ENCODE data around the gene NCOA7.

Gene NCOA7

GRCh38 chr6:125811259-125811658 lies 20.5 kb downstream of the NCOA7 start:
- no peak for DNase-seq (ENCODE audit: low spot score)

DNA sequence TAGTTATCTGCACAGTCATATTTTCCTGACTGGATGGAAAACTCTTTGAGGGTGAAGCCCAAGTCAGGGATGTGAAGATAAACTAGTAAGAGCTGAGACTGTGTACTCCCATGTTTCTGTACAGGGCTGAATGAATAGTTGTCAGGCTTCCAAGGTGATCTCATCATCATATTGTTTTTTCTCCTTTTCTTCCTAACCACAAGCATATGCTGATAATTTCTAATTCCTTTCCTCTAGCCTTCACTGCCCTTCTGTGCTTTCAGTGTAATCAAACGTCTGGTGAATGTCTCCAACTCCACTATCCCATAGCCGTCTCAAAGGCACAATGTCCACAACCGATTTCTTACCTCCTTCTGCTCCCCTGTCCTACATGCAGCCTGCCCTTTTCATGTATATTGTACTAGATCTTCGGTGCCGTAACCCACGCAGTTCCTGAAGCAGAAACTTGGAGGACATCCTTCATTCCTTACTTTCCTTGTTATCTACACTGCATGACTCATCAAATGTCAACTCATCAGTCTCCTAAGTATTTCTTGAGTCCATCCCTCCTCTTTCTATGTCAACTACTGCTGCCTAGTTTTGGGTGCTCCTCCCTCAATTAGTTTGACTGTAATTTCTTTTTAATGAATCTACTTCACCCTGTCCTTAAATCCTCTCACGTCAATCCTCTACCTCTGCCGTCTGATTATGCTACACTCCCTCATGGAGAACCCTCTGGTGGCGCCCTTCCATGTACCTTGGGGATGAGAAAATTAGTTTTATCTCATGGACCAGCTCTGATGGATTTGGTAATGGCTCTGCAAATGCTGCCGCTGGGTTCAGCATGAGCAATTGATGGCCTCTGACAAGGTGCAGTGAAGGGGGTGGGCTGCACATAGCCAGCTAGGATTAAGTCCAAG lies 21.9 kb downstream of the NCOA7 start:
- DNase-seq (ENCODE audit: low spot score): no peak

- no peak for DNase-seq (ENCODE audit: low spot score)
Observed at GRCh38 chr6:125814481-125814880, 23.7 kb downstream of the NCOA7 start.

- DNase-seq (ENCODE audit: low spot score): no peak
Observed at GRCh38 chr6:125815080-125815910, 24.5 kb downstream of the NCOA7 start.

GRCh38 chr6:125816828-125817280 lies 26.1 kb downstream of the NCOA7 start:
- DNase-seq (ENCODE audit: low spot score): no peak

GRCh38 chr6:125818225-125818657 lies 27.5 kb downstream of the NCOA7 start:
- no peak for DNase-seq (ENCODE audit: low spot score)

- no peak for DNase-seq (ENCODE audit: low spot score)
Observed at GRCh38 chr6:125818772-125819260, 28.1 kb downstream of the NCOA7 start.

DNA sequence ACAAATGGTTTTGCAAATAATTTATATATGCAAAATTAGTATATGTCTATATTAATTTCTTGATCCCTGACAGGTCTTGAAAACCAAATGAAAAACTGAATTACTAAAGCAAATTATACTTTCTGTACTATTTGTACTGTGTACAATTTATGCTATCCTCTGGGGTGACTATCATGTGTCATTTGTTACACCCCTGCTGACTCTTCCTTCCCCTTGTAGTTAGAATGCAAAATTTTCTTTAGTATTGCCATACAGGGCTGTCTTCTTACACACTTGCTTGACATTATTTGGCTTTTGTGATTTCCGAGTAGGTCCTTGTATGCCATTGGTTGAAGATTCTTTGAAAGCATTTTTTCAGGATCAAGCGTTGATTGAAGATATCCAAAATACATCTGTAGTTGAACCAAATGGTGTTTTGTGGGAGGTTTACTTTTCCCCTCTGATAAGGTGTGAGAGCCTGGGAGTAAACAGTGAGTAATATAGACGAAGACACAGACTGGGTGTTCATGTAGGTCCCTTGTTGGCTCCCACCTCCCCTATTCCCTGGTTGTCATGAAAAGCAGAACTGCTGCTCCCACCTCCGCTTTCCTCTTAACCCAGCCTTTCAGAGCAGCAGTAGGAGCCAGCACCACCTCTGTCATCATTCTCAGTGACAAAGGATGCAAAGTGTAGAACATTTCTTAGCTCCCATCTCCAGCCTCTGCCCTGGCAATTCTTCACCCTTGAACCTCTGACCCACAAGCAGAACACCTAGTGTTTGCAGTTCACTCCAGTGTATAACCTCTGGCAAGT lies 29.0 kb downstream of the NCOA7 start:
- DNase-seq (ENCODE audit: low spot score): no peak

DNA sequence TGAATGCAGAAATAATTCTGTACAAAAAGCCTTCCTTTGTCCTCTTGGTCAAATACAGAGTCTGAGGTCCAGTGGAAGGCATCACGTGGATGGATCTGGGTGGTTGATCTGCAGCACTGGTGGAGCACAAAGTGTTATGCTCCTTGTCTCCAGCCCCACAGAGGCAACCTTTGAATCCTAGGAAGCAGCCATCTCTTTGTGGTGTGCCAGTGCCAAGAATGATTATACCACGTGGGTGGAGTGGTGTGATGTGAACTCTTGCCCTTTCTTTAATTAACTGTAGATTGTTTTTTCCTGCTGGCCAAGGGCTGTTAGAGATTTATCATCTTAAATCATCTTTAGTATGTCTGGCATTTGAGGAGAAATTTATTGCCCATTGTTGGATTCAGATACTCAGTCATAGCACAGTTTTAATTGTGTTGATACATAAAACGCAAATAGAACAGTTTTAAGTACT lies 31.1 kb downstream of the NCOA7 start:
- DNase-seq (ENCODE audit: low spot score): no peak

- DNase-seq (ENCODE audit: low spot score): no peak
Observed at GRCh38 chr6:125823180-125823579, 32.4 kb downstream of the NCOA7 start.

GRCh38 chr6:125824946-125825771 lies 34.4 kb downstream of the NCOA7 start:
- no peak for DNase-seq (ENCODE audit: low spot score)

GRCh38 chr6:125826695-125827463 lies 36.1 kb downstream of the NCOA7 start:
- DNase-seq (ENCODE audit: low spot score): no peak

DNA sequence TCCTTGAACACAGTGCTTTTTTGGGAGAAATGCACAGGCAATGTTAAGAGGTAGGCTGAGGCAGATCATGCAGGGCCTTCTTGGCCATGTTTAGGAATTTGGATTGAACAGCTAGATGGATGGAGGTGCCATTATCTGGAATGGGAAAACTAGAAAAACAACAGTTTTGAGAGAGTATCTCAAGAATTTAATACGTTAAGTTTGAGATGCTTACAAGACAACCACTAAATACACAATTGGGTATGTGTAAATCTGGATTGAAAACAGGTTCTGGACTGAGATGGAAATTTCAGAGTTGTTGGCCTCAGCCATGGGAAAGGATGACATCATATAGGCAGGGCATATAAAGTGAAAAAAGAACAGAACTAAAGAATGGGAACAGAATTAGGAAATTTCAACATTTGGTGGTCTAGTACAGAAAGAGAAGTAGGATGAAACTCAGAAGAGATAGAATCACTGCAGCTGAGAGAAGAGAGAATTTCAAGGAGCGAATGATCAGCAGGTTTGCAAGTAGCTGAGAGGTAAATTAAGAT lies 37.1 kb downstream of the NCOA7 start:
- no peak for DNase-seq (ENCODE audit: low spot score)

DNA sequence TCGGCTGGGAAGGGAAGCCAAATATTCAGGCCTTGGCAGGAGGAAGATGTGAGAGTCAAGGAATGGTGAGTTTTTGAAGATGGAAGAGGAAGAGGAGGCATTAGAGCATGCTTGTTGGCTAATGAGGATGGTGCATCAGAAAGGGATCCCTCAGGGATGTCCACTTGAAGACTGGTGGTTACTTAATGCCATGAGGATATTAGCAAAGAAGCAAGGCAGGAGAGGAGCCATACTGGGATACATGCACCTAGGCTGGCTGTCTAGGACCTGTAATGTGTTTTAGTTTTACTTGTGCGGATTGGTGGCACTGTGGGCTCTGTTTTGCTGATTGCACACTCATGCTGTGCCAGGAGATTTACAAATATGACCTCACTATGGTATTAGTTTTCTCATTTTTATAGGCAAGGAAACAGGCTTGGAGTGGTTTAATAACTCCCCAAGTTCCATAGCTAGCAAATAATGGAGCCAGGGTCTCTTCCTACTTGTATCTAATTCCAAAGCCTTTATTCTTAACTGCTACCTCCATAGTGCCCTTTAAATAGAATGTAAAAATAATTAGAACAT lies 37.8 kb downstream of the NCOA7 start:
- DNase-seq (ENCODE audit: low spot score): no peak

DNA sequence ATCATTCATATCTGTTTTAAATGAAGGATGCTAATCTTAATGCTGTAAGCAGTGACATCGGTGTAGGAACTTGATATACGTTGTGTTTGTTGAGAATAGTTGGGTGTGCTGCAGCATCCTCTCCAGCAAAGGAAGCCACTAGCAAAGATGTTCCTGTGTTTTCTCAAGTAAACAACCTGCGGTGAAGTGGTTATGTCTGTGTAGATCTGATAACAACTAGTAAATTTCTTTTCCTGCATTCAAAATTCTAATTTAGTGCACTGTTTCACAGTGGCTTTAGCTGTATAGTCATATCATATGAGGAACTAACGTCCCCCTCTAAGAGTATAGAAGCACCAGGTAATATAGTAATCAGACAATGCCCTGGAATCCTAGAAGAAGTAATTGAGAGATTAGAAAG lies 38.7 kb downstream of the NCOA7 start:
- DNase-seq (ENCODE audit: low spot score): no peak

DNA sequence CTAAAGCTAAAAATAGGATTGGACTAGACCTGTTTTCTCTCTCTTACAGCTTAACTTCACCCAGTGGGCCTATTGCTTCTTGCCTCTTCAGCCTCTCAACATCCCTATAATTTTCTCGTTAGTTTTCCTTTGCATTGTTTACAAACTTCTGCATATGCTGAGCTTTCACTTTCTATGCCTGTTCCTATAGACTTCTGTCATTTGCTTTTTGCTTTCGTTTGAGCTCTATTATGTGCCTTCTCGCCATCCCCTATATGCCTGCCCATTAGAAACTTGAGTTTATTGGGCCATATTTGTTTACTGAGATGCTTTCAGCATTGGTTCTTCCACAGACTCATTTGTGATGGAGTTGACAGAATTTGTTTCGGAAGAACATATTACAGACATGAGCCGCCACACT lies 40.9 kb downstream of the NCOA7 start:
- no peak for DNase-seq (ENCODE audit: low spot score)

DNA sequence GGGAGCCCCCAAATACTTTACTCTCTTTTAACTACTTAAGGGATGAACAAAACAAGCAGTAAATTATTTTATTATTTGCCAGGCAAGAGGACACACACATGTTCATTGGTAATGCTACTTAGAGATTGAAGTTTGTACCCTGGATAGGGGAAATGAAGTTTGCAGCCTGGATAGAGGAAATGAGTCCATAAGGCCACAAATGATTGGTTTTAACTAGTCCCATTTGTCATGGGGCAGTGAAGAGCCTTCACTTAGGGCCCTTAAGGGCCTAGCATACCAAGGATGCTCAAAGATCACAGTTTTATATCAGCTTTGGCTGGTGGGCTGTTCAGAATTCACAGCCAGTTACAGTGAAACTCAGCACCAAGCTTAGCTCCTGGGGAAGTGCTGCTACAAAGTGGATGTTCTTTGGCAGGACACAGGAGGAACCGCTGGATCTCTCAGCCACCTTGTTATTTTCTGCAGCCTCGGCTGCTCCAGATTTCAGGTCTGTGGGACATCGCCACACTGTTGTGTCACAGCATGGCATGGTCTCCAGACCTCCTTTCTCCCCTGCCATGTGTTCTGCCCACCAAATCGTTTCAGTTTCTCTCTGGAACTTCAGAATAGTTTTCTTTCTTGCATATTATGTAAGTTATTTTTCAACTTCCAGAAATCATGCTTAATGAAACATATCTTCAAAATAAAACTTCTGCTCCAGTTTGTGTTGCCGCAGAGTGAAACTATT lies 41.8 kb downstream of the NCOA7 start:
- DNase-seq (ENCODE audit: low spot score): no peak

GRCh38 chr6:125834348-125834747 lies 43.6 kb downstream of the NCOA7 start:
- no peak for DNase-seq (ENCODE audit: low spot score)

GRCh38 chr6:125835221-125835744 lies 44.5 kb downstream of the NCOA7 start:
- no peak for DNase-seq (ENCODE audit: low spot score)
